HG03066 (cell line): ENCODE measurements around the gene DEPDC1.
"Not testable (repeated sequence)": the region's sequence is repeated elsewhere in the genome, so short reads cannot be mapped to it uniquely, and the experiment has no call there.

ENCODE experiments used
- ATAC-seq: cut with Tn5 transposase; IDR thresholded peaks from one replicate; pipeline ENCODE4 v1.9.1; 2021; ENCODE audit warnings: low read depth; ENCODE audit not compliant: unreplicated experiment

The DEPDC1 gene, protein sequence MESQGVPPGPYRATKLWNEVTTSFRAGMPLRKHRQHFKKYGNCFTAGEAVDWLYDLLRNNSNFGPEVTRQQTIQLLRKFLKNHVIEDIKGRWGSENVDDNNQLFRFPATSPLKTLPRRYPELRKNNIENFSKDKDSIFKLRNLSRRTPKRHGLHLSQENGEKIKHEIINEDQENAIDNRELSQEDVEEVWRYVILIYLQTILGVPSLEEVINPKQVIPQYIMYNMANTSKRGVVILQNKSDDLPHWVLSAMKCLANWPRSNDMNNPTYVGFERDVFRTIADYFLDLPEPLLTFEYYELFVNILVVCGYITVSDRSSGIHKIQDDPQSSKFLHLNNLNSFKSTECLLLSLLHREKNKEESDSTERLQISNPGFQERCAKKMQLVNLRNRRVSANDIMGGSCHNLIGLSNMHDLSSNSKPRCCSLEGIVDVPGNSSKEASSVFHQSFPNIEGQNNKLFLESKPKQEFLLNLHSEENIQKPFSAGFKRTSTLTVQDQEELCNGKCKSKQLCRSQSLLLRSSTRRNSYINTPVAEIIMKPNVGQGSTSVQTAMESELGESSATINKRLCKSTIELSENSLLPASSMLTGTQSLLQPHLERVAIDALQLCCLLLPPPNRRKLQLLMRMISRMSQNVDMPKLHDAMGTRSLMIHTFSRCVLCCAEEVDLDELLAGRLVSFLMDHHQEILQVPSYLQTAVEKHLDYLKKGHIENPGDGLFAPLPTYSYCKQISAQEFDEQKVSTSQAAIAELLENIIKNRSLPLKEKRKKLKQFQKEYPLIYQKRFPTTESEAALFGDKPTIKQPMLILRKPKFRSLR

DNA sequence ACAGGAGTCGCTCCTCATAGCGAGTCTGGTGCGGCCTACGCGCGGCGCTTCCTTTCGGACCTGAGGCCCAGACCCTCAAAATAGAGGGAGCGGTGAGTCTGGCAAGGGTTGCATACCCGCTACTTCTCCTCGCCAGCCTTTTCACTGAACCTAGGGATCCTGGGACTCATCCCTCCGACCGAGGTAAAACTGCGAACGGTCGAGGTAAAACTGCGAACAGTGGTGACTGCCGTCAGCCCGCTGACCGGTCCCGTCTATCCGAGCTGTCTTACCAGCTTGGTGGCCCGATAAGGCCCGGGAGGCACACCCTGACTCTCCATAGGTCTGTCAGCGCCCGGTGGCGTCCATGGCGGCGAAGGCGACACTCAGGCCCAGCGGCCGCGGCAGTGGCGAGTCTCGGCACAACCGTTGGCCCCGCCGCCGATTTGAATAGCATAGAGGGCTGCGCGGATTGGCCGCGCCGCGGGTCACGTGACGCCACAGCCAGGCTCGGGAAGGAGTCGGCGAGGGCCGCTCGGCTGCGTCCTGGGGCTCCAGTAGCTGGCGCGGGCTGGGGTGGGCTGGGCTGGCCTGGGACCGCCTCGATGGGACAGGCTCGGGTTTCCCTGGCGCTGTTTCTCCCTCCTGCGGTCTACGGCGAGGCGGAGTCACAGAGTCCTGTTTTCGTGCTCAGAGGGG, at the start of gene DEPDC1:
Gene DEPDC1, minus strand, starts transcription at position 403 of the 678 bp plus-strand sequence. Its CDS starts 83 bp downstream, at position 320.
- peak; percentile 91 for ATAC-seq

GRCh38 chr1:68544651-68545050, 47.8 kb upstream of the DEPDC1 start:
- ATAC-seq: no peak

GRCh38 chr1:68542586-68542985, 45.7 kb upstream of the DEPDC1 start:
- no peak for ATAC-seq

GRCh38 chr1:68538941-68539340, 42.1 kb upstream of the DEPDC1 start:
- ATAC-seq: no peak

- ATAC-seq: no peak
Measured at GRCh38 chr1:68528243-68528642, 31.4 kb upstream of the DEPDC1 start.

- ATAC-seq: no peak
Measured at GRCh38 chr1:68525781-68526180, 28.9 kb upstream of the DEPDC1 start.

GRCh38 chr1:68521286-68521685, 24.4 kb upstream of the DEPDC1 start:
- ATAC-seq: no peak

- no peak for ATAC-seq
Measured at GRCh38 chr1:68516066-68516465, 19.2 kb upstream of the DEPDC1 start.

DNA sequence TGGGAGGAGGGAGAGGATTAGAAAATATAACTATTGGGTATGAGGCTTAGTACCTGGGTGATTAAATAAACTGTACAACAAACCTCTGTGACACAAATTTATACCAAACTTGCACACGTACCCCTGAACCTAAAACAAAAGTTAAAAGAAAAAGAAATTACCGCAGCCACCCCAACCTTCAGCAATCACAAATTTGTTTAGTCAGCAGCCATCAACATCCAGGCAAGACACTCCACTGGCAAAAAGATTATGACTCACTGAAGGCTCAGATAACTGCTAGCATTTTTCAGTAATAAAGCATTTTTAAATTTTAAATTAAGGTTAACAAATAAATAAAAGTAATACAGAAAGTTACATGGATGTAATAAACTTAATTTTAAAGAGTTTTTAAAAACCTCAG, 14.4 kb upstream of the DEPDC1 start:
- ATAC-seq: no peak

- ATAC-seq: no peak
Measured at GRCh38 chr1:68506386-68506785, 9.5 kb upstream of the DEPDC1 start.

GRCh38 chr1:68503085-68503484, 6.2 kb upstream of the DEPDC1 start:
- no peak for ATAC-seq

- ATAC-seq: peak; percentile 10
Measured at GRCh38 chr1:68497358-68497698, 446 bp upstream of the DEPDC1 start.

- peak; percentile 16 for ATAC-seq
Measured at GRCh38 chr1:68495968-68496679, 758 bp downstream of the DEPDC1 start.

DNA sequence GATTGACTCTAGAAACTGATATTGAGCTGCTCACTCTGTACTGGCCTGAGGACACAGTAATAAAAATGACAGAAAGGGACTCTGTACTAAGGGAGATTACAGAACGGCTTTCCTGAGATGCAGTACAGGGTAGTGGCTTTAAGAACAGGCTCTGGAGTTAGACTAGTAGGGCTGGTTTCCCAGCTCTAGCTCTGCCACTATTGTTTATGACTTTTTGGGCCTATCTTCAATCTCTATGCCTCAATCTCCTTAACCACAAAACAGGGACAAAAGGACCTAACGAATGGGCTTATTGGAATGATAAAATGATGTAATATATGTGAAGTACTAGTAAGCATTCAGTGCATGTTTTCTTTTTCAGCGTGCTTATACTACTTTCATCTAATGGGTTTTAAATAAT, 1.4 kb downstream of the DEPDC1 start:
- ATAC-seq: no peak

DNA sequence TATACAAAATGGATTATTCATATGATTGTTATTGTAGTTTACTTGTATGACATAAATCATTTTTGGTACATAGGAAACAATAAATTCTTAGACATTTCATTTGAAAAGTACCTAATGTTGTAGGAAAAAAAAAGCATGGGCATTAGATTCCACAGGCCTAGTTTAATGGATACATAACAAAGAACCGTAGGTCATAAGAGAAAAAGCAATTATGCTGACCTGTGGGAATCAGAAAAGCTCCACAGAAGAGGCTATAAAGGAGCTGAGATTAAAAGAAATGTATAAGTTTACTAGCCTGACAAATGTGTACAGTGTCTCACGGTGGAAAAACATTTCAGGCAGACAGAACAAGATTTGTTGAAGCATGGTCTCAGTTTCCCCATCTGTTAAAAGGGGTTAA, 3.7 kb downstream of the DEPDC1 start:
- ATAC-seq: no peak

GRCh38 chr1:68492255-68492654, 4.6 kb downstream of the DEPDC1 start:
- not testable (repeated sequence) for ATAC-seq

DNA sequence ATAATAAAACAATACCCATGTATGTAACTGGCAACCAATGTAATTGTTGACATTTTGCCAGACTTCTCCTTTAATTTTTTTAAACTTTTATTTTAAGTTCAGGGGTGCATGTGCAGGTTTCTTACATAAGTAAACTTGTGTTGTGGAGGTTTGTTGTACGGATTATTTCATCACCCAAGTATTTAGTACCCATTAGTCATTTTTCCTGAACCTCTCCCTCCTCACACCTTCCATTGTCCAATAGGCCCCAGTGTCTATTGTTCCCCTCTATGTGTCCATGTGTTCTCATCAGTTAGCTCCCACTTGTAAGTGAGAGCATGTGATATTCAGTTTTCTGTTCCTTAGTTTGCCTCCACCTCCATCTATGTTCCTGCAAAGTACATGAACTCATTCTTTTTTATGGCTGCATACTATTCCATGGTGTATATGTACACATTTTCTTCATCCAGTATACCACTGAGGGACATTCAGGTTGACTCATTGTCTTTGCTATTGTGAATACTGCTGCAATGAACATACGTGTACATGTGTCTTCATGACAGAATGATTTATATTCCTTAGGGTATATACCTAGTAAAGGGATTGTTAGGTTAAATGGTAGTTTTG, 6.7 kb downstream of the DEPDC1 start:
- ATAC-seq: no peak

- ATAC-seq: no peak
Measured at GRCh38 chr1:68485431-68486022, 11.4 kb downstream of the DEPDC1 start.

DNA sequence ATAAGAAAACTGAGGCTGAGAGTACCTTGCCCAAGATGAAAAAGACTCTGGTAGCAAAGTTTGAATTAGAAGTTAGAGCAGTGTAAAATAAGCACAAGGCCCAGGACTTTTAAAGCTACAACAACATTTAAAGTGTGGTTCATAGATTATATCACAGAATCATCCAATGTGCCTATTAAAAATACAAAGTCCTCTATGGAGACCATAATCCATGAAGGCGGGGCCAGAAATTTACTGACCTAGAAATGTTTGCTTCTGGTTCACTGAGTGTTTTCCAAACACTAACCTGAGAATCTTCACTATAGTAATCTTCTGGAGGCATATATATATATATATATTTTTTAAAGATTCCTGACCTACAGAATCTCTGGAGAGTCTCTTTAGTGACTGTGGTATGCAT, 12.3 kb downstream of the DEPDC1 start:
- no peak for ATAC-seq

- ATAC-seq: no peak
Measured at GRCh38 chr1:68481041-68481440, 15.8 kb downstream of the DEPDC1 start.
